Measurements from ENCODE around the gene SERPINA7. TPM values are rescaled to one million over a fixed set of nuclear protein-coding genes. Genes with fewer than 3 reads are reported as not detected.

The SERPINA7 gene, protein sequence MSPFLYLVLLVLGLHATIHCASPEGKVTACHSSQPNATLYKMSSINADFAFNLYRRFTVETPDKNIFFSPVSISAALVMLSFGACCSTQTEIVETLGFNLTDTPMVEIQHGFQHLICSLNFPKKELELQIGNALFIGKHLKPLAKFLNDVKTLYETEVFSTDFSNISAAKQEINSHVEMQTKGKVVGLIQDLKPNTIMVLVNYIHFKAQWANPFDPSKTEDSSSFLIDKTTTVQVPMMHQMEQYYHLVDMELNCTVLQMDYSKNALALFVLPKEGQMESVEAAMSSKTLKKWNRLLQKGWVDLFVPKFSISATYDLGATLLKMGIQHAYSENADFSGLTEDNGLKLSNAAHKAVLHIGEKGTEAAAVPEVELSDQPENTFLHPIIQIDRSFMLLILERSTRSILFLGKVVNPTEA
- not detected for total RNA-seq

GRCh38 chrX:106038625-106039024 is at the start of gene SERPINA7:
SERPINA7 (minus strand) TSS chrX:106038727; CDS start chrX:106037058, 1,669 bp downstream.
- Mint-ChIP-seq H3K27ac (no peak within 1 kb of the TSS), H3K36me3 (ENCODE audit: insufficient read depth in 2 of 2) (no peaks in the 10 kb centered on the region), H3K27me3 (ENCODE audit: low read depth) (peaks cover 21% of the 10 kb centered on the region), H3K9me3 (no peaks in the 10 kb centered on the region), H3K4me3 (no peak within 1 kb of the TSS), H3K4me1 (ENCODE audit: low read depth) (no peaks in the 10 kb centered on the region)
- ATAC-seq (replicated peaks in 1 of 2) (no peak), DNase-seq (no peak)

DNA sequence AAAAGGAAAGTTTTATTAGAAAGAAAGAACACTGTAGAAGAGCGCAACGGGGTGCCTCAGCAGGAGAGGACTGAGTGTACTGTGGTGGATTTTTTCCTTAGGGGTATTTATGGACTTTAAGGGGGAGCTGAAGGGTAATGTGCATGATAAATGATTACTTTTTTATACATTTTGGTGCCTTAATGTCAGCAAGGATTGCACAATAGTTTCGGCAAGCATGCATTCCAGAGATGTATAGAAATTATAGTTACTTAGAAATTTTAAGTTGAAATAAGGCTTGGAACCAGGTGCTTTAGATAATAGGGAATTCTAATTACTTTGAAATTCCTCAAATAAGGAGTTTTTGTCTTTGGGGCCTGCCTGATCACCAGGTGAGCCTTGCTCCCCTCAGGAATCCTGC is 30.5 kb upstream of the SERPINA7 start:
- H3K27me3 Mint-ChIP-seq (ENCODE audit: low read depth): peaks cover 18% of the 10 kb centered on the region
- DNase-seq (no peak), ATAC-seq (replicated peaks in 1 of 2) (no peak)
- H3K9me3 Mint-ChIP-seq: peaks cover 0 to 2% of the 10 kb centered on the region in 2 donors
- H3K4me1 Mint-ChIP-seq (ENCODE audit: low read depth): no peaks in the 10 kb centered on the region
- no peak overlapping the region for H3K4me3 Mint-ChIP-seq
- H3K27ac Mint-ChIP-seq: no peak overlapping the region
- no peaks in the 10 kb centered on the region for H3K36me3 Mint-ChIP-seq (ENCODE audit: insufficient read depth in 2 of 2)

DNA sequence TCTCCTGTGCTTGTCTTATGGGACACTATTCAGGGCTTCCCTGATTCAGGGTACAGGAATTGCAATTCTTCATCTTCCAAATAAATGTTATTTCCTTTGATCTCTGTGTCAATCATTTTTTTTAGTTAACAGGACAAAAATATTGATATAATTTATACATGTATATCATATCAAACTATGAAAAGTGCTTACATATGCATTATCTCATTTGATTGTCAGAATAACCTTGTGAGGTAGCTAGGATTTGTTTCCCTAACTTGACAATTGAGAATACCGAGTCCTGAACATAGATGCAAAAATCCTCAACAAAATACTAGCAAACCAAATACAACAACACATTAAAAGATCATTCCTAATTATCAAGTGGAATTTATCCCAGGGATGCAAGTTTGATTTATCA is 11.5 kb upstream of the SERPINA7 start:
- Mint-ChIP-seq H3K36me3 (ENCODE audit: insufficient read depth in 2 of 2) (no peaks in the 10 kb centered on the region), H3K9me3 (no peaks in the 10 kb centered on the region), H3K4me3 (no peak overlapping the region), H3K27ac (no peak overlapping the region), H3K4me1 (ENCODE audit: low read depth) (no peaks in the 10 kb centered on the region), H3K27me3 (ENCODE audit: low read depth) (peaks cover 13% of the 10 kb centered on the region)
- ATAC-seq (replicated peaks in 1 of 2) (no peak), DNase-seq (no peak)

GRCh38 chrX:106042296-106042695 is 3.8 kb upstream of the SERPINA7 start:
- no peaks in the 10 kb centered on the region for H3K36me3 Mint-ChIP-seq (ENCODE audit: insufficient read depth in 2 of 2)
- no peak overlapping the region for H3K4me3 Mint-ChIP-seq
- no peaks in the 10 kb centered on the region for H3K9me3 Mint-ChIP-seq
- ATAC-seq (replicated peaks in 1 of 2) (no peak), DNase-seq (no peak)
- no peak overlapping the region for H3K27ac Mint-ChIP-seq
- peaks cover 21% of the 10 kb centered on the region for H3K27me3 Mint-ChIP-seq (ENCODE audit: low read depth)
- H3K4me1 Mint-ChIP-seq (ENCODE audit: low read depth): no peaks in the 10 kb centered on the region

- ATAC-seq (replicated peaks in 1 of 2) (no peak), DNase-seq (no peak)
- Mint-ChIP-seq H3K27ac (no peak overlapping the region), H3K9me3 (no peaks in the 10 kb centered on the region), H3K4me3 (no peak overlapping the region), H3K36me3 (ENCODE audit: insufficient read depth in 2 of 2) (no peaks in the 10 kb centered on the region), H3K4me1 (ENCODE audit: low read depth) (no peaks in the 10 kb centered on the region), H3K27me3 (ENCODE audit: low read depth) (peaks cover 21% of the 10 kb centered on the region)
Measured at GRCh38 chrX:106040861-106041260, 2.3 kb upstream of the SERPINA7 start.

- no peak for DNase-seq
- no peaks in the 10 kb centered on the region for H3K36me3 Mint-ChIP-seq (ENCODE audit: insufficient read depth in 2 of 2)
- no peak for ATAC-seq (replicated peaks in 1 of 2)
- H3K9me3 Mint-ChIP-seq: no peaks in the 10 kb centered on the region
- peaks cover 21% of the 10 kb centered on the region for H3K27me3 Mint-ChIP-seq (ENCODE audit: low read depth)
- no peak overlapping the region for H3K4me3 Mint-ChIP-seq
- H3K4me1 Mint-ChIP-seq (ENCODE audit: low read depth): no peaks in the 10 kb centered on the region
- H3K27ac Mint-ChIP-seq: no peak overlapping the region
Measured at GRCh38 chrX:106039920-106040319, 1.4 kb upstream of the SERPINA7 start.

- H3K4me3 Mint-ChIP-seq: no peak overlapping the region
- peaks cover 28% of the 10 kb centered on the region for H3K27me3 Mint-ChIP-seq (ENCODE audit: low read depth)
- no peaks in the 10 kb centered on the region for H3K36me3 Mint-ChIP-seq (ENCODE audit: insufficient read depth in 2 of 2)
- ATAC-seq (replicated peaks in 1 of 2) (no peak), DNase-seq (no peak)
- no peak overlapping the region for H3K27ac Mint-ChIP-seq
- H3K9me3 Mint-ChIP-seq: no peaks in the 10 kb centered on the region
- H3K4me1 Mint-ChIP-seq (ENCODE audit: low read depth): no peaks in the 10 kb centered on the region
Measured at GRCh38 chrX:106037835-106038473, 573 bp downstream of the SERPINA7 start.

GRCh38 chrX:106036716-106037115 is 1.8 kb downstream of the SERPINA7 start:
- Mint-ChIP-seq H3K4me1 (ENCODE audit: low read depth) (no peaks in the 10 kb centered on the region), H3K9me3 (peaks cover 0 to 3% of the 10 kb centered on the region in 2 donors), H3K27me3 (ENCODE audit: low read depth) (peaks cover 39% of the 10 kb centered on the region), H3K4me3 (no peak overlapping the region), H3K36me3 (ENCODE audit: insufficient read depth in 2 of 2) (no peaks in the 10 kb centered on the region), H3K27ac (no peak overlapping the region)
- ATAC-seq (replicated peaks in 1 of 2) (no peak), DNase-seq (no peak)

DNA sequence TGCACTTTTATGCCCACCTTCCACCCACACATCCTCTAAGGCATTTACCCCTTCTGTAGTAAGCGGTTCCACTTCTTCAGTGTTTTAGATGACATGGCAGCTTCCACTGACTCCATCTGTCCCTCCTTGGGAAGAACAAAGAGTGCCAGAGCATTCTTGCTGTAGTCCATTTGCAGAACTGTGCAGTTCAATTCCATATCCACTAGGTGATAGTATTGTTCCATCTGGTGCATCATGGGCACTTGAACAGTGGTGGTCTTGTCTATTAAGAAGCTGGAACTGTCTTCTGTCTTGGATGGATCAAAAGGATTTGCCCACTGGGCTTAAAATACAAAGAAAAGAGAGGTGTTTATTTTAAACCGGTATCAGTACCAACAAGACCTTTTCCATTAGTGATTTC is 3.5 kb downstream of the SERPINA7 start:
- Mint-ChIP-seq H3K27me3 (ENCODE audit: low read depth) (peaks cover 39% of the 10 kb centered on the region), H3K4me3 (no peak overlapping the region), H3K4me1 (ENCODE audit: low read depth) (no peaks in the 10 kb centered on the region), H3K36me3 (ENCODE audit: insufficient read depth in 2 of 2) (no peaks in the 10 kb centered on the region), H3K9me3 (peaks cover 0 to 3% of the 10 kb centered on the region in 2 donors), H3K27ac (no peak overlapping the region)
- ATAC-seq (replicated peaks in 1 of 2): no peak
- DNase-seq: no peak

DNA sequence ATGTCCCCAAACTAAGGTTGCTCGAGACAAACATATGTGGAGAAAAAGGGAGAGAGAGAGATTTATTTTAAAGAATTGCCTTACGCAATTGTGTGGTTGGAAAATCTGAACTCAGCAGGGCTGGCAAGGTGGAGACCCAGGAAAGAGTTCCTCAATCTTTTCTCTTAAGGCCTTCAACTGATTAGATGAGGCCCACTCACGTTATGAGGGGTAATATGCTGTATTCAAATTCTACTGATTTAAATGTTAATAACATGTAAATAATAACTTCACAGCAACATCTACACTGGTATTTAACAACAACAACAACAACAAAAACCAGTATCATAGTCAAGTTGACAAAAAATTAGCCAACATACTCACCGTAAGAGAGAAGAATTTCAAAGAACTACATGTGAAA is 14.6 kb downstream of the SERPINA7 start:
- no peaks in the 10 kb centered on the region for H3K4me1 Mint-ChIP-seq (ENCODE audit: low read depth)
- ATAC-seq (replicated peaks in 1 of 2) (no peak), DNase-seq (no peak)
- no peaks in the 10 kb centered on the region for H3K9me3 Mint-ChIP-seq
- H3K4me3 Mint-ChIP-seq: no peak overlapping the region
- no peaks in the 10 kb centered on the region for H3K36me3 Mint-ChIP-seq (ENCODE audit: insufficient read depth in 2 of 2)
- H3K27ac Mint-ChIP-seq: no peak overlapping the region
- peaks cover 13% of the 10 kb centered on the region for H3K27me3 Mint-ChIP-seq (ENCODE audit: low read depth)

DNA sequence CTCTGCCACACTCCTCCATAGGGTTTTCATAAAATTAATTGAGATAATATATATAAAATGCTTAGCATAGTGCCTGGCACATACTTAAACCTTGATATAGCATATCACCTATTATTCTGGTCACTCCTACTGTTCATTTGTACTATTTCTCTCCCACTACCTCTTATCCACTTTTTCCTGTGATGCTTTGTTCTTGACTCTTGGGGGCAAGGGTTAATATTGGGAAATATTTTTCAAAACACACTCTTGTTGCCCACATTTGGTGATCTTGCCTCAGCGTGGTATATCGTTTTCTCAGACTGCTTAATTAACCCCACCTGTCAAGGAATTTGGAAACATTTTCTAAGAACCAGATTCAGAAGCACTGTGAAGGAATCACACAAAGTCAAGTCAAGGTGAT is 16.3 kb downstream of the SERPINA7 start:
- H3K27me3 Mint-ChIP-seq (ENCODE audit: low read depth): peaks cover 13% of the 10 kb centered on the region
- H3K9me3 Mint-ChIP-seq: no peaks in the 10 kb centered on the region
- no peak overlapping the region for H3K27ac Mint-ChIP-seq
- H3K4me1 Mint-ChIP-seq (ENCODE audit: low read depth): no peaks in the 10 kb centered on the region
- H3K36me3 Mint-ChIP-seq (ENCODE audit: insufficient read depth in 2 of 2): no peaks in the 10 kb centered on the region
- no peak overlapping the region for H3K4me3 Mint-ChIP-seq
- ATAC-seq (replicated peaks in 1 of 2): no peak
- no peak for DNase-seq

DNA sequence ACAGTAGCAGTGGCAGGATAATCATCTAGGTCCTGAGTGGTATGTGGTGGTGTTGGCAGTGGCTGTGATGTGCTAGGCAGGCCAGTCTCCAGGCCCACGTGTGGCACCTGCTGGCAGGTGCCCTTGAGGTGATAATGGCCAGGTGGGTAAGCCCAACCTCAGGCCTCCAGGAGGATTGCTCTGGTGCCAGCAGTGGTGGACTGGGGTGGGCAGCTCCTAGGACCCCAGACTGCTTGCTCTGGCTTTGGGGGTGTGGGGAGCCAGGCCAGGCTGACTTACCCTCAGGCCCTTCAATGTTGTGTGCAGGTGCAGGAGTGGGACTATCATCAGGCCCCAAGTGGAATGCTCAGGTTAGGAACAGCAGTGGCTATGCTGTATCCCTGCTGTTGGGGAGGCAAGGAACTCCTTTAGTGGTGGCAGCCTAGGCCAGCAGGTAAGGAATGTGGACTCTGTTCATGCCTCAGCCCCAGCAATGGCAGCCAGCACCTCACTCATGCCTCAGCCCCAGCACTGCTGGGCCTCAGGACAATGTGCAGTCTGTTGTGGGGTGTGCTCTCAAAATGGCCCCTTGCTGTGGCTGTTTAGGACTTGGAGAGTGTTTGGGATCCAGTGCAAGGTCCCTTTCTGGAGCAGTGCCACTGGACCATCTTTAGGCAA is 24.3 kb downstream of the SERPINA7 start:
- peaks cover 0 to 5% of the 10 kb centered on the region in 2 donors for H3K36me3 Mint-ChIP-seq (ENCODE audit: insufficient read depth in 2 of 2)
- no peak overlapping the region for H3K27ac Mint-ChIP-seq
- no peak for ATAC-seq (replicated peaks in 1 of 2)
- no peaks in the 10 kb centered on the region for H3K4me1 Mint-ChIP-seq (ENCODE audit: low read depth)
- no peak for DNase-seq
- H3K27me3 Mint-ChIP-seq (ENCODE audit: low read depth): peaks cover 8% of the 10 kb centered on the region
- no peak overlapping the region for H3K4me3 Mint-ChIP-seq
- peaks cover 5 to 8% of the 10 kb centered on the region in 2 donors for H3K9me3 Mint-ChIP-seq

DNA sequence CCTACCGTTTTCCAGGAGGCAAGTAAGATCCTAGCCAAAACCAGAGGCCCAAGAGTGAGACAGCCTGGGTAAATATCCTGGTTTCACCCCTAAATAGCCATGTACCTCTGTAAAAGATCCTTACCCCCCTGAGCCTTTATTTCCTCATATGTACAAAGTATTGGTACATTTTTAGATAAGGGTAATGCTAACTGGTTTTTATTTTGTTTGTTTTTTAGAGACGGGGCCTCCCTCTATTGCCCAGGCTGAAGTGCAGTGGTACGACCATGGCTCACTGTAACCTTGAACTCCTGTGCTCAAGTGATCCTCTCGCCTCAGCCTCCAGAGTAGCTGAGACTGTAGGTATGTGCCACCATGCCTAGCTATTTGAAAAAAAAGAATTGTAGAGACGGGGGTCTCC is 29.4 kb downstream of the SERPINA7 start:
- Mint-ChIP-seq H3K4me3 (no peak overlapping the region), H3K27ac (no peak overlapping the region), H3K9me3 (peaks cover 5 to 10% of the 10 kb centered on the region in 2 donors), H3K4me1 (ENCODE audit: low read depth) (no peaks in the 10 kb centered on the region), H3K36me3 (ENCODE audit: insufficient read depth in 2 of 2) (peaks cover 0 to 5% of the 10 kb centered on the region in 2 donors), H3K27me3 (ENCODE audit: low read depth) (peaks cover 8% of the 10 kb centered on the region)
- no peak for DNase-seq
- ATAC-seq (replicated peaks in 1 of 2): no peak

Data from activated T-cell treated with anti-CD3 and anti-CD28 coated beads, Interleukin-2, amount 50 U/mL, for 72 hours (primary cell).